Measurements from ENCODE around the gene MACROD2.

DNA sequence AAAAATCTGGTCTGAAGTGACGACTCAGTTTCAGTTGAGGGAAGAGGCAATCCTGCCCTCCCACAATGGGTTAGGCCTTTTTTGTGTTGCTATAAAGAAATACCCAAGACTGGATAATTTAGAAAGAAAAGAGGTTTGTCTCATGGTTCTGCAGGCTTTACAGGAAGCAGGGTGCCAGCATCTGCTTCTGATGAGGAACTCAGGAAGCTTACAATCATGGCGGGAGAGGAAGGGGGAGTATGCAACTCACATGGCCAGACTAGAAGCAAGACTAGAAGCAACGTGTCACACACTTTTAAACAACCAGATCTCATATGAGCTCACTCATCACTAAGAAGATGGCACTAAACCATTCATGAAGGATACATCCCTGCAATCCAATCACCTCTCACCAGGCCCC is 2048.6 kb downstream of the MACROD2 start:
- no peak for TF ChIP-seq CTCF (IDR thresholded peaks at IDR 0.05; ENCODE audit: insufficient read depth, low read depth, low read length)
- no peak for TF ChIP-seq EZH2 (IDR thresholded peaks at IDR 0.05; ENCODE audit: insufficient read depth, low read length)
